8988T (cell line): ENCODE measurements around the gene STK24.

Experiments
- DNase-seq: peaks from one replicate; pipeline ENCODE4 v3.0.0; 2011

STK24 gene

GRCh38 chr13:98399756-98400155 is 177.2 kb downstream of the STK24 start:
- DNase-seq, result no peak

GRCh38 chr13:98398581-98398980 is 178.3 kb downstream of the STK24 start:
- DNase-seq, result no peak

- DNase-seq, result no peak
Observed at GRCh38 chr13:98397861-98398260, 179.0 kb downstream of the STK24 start.

- DNase-seq, result no peak
Observed at GRCh38 chr13:98397221-98397620, 179.7 kb downstream of the STK24 start.

GRCh38 chr13:98396071-98396710 is 180.7 kb downstream of the STK24 start:
- DNase-seq, result no peak
